PC-3 (cell line): Measurements from ENCODE around the gene CD300LD.

Source experiments
- CTCF ChIP-seq: fragments of 300-600 bp; sonication (generic); conservative IDR thresholded peaks from 2 replicates; pipeline ENCODE4 v1.5.1; 2017; ENCODE audit warnings: antibody characterized with exemption, low read depth, mild to moderate bottlenecking, low read length
- EZH2 ChIP-seq: fragments of 300-600 bp; sonication (generic); IDR thresholded peaks from one replicate; pipeline ENCODE4 v1.6.1; 2017; ENCODE audit warnings: antibody characterized with exemption, mild to moderate bottlenecking, low read length; ENCODE audit not compliant: unreplicated experiment
- EZH2phosphoT487 ChIP-seq: fragments of 300-600 bp; sonication (generic); IDR thresholded peaks from 2 replicates; pipeline ENCODE4 v1.6.1; 2018; ENCODE audit warnings: mild to moderate bottlenecking, antibody characterized with exemption, low read length, borderline replicate concordance

GRCh38 chr17:74603746-74604145, 11.7 kb upstream of the CD300LD start:
- TF ChIP-seq CTCF (no peak), EZH2phosphoT487 (no peak), EZH2 (no peak)
